CD4-positive, alpha-beta T cell treated with Interleukin-4 for 1 hour (primary cell): ENCODE data around the gene HSPB1.

Experiments
- DNase-seq, 2 donors: peaks; one replicate each; pipeline ENCODE4 v3.0.0-alpha.2; 2020 to 2022

The HSPB1 gene

GRCh38 chr7:76337147-76337546 lies 34.7 kb downstream of the HSPB1 start:
- DNase-seq = no peak

- DNase-seq = no peak
Observed at GRCh38 chr7:76338298-76339084, 36.0 kb downstream of the HSPB1 start.

- no peak for DNase-seq
Observed at GRCh38 chr7:76340617-76341131, 38.2 kb downstream of the HSPB1 start.

GRCh38 chr7:76342222-76342621 lies 39.7 kb downstream of the HSPB1 start:
- no peak for DNase-seq

GRCh38 chr7:76343294-76343930 lies 40.9 kb downstream of the HSPB1 start:
- DNase-seq = no peak

- DNase-seq = no peak
Observed at GRCh38 chr7:76343931-76344321, 41.5 kb downstream of the HSPB1 start.

- DNase-seq = no peak
Observed at GRCh38 chr7:76346097-76346496, 43.6 kb downstream of the HSPB1 start.

GRCh38 chr7:76346778-76347177 lies 44.3 kb downstream of the HSPB1 start:
- no peak for DNase-seq

GRCh38 chr7:76347710-76348109 lies 45.2 kb downstream of the HSPB1 start:
- DNase-seq = no peak

- no peak for DNase-seq
Observed at GRCh38 chr7:76349313-76349885, 46.9 kb downstream of the HSPB1 start.

- DNase-seq = no peak
Observed at GRCh38 chr7:76351372-76351771, 48.9 kb downstream of the HSPB1 start.

- DNase-seq = no peak
Observed at GRCh38 chr7:76352193-76352592, 49.7 kb downstream of the HSPB1 start.

- no peak for DNase-seq
Observed at GRCh38 chr7:76353744-76354143, 51.3 kb downstream of the HSPB1 start.
